Measurements from ENCODE around the gene PRKAB1.

Gene PRKAB1

DNA sequence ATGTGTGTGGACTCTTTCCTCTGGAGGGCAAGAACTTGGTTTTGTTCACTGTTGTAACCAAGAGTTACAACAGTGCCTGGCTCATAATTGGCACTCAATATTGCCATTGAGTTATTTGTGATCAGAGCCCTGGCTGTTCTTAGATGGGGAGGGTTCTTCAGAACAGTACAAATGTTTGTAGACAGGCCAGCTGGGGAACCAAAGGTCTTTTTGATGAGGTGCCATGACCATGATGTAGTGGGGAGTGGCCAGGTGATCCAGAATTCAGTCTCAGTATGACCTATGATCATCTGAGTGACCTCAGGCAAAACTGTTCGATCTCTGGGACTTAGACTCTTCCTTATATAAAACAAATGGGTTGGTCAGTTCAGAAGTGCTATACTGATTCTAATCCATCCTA lies 3.3 kb upstream of the PRKAB1 start:
- DNase-seq = no peak

DNA sequence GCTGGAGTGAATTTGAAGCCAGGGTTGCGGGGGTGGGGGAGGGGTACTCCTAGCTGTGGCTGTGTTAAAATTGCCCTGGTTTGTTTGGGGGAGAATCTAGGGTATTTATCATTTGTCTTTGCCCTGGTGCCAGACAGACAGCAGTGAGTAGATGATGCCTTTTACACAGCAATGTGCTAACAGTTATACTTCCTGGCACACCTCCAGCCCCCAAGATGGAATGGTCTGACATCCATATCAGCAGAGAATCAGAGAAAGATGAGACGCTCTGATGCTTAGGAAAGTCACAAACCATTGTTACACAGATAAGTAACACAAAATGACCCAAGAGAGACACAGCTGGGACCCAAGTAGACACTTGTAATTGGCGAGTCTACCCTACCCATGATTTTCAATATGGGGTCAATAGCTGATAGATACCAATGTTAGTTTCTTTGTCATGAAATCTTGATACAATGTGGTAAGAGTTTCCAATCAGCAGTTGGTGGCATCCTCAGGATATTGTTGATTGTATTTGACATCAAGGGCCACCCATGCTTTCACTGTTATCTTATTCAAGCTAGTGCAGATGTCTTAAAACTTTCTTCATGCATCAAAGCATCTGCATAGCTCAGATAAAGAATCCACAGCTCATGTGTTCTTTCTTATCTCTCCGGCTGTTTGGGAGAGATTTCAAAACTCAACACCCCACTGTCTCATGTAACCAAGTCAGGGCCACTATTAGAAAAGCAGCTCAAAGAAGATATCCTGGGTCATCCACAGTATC lies 2.6 kb upstream of the PRKAB1 start:
- DNase-seq = no peak

DNA sequence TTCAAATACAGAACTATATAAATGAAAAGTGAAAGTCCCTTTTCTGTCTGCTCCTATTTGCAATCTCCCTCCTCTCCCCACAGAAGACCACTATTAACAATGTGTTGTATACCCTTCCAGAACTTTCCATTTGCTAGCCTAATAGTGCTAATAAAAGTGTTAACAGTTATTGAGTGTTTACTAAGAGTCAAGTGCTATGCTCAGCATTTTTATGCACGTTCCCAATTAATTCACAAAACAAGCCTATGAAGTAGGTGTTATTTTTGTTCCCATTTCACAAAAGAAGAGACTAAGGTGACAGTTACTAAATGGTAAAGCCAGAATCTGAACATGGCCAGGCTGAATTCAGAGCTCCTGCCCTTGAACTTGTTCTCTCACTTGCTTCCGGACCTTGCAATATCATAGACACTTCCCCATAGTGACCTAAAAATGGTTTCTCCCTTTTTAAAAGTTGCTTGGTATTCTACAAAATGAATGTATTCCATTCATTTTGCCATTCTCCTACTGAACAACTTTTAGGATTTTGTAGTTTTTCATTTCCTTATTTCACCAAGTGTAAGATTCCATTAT lies 1.6 kb upstream of the PRKAB1 start:
- DNase-seq = no peak

DNA sequence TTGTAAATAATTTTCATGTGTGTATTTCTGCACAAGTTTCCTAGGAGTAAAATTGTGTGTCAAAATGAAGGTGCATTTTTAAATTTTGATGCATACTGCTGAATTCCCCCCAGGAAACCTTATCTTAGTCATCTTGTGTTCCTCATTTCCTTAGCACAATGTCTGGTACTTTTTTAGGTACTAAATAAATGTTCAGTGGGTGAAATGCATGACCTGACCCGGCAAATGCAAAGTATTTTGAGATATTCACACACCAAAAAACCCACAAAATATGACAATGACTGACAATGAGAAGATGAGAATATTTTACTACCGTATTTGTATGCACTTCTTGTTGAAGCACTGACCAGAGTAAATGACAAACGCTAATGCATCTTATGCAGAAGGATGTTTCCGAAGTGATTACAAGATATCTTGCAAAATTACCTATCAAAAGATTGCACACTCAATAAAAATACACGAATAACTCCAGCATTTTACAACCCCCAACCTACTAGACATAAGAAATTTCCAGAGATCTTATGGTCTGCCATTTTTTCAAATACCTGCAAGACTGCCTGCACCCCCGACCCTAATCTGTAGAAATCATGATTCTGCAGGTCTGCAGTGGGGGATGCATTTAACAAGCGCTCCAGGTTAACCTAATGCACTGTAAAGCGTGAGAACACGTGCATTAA lies 895 bp upstream of the PRKAB1 start:
- no peak for DNase-seq

DNA sequence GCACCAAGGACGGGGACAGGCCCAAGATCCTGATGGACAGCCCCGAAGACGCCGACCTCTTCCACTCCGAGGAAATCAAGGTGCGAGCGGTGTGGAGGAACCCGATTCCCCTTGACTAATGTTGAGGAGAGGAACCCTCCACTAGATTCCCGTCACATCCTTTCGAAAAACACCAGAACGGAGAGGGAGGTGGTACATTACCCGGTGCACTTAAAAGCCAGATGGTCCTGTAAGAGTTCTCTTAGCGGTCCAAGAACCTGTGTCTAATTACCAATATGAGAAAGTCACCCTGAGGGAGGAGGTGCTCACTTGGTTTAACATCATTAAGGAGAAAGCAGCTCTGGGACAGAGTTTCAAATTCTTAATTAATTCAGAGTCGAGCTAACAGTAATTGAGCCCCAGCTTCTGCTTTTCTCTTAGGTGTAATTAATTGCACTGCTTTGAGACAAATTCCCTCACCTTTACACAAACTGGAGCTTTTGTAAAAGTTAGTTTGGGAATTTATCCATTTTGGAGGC lies 450 bp downstream of the PRKAB1 start:
- DNase-seq = no peak

DNA sequence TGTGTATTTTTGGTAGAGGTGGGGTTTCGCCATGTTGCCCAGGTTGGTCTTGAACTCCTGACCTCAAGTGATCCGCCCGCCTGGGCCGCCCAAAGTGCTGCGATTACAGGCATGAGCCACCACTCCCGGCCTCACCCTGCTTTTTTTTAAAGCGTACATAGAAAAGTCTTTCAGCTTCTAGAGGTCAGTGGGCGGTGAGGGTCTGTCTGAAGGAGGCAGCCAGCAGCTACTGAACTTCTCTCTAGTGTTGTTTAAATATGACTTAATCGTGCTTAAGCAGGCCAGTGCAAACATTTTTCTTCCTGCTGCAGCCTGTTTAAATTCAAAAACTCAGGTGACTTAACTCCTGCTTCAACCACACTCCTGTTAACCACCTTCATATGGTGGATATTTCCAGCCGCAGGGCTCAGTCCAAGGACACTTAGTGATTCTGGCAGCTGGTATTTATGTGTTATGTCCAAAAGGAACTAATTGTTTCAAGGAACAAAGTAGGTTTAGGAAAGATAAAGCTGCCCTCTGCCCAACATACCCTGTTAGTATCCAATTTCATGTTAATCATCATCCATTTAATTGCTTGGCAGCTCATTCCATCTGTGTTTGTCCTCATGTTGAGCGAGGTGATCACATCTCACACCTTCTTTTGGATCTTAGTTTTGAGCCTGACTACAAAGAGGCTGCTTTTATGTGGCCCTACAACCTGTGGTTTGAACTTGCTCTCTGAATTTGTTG lies 2.0 kb downstream of the PRKAB1 start:
- DNase-seq = no peak

DNA sequence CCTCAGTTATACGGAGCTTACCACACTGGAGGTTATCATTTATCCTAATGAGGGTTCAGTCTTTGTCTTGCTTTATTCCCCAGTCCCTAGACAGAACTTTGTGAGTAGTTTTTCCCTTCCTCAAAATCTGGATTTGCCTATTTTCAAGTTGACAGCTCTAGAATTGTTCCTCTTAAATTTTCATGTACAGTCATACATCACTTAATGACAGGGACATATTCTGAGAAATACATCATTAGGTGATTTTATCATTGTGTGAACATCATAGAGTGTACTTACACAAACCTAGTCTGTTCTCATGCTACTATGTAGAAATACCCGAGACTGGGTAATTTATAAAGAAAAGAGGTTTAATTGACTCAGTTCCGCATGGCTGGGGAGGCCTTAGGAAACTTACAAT lies 3.1 kb downstream of the PRKAB1 start:
- no peak for DNase-seq

DNA sequence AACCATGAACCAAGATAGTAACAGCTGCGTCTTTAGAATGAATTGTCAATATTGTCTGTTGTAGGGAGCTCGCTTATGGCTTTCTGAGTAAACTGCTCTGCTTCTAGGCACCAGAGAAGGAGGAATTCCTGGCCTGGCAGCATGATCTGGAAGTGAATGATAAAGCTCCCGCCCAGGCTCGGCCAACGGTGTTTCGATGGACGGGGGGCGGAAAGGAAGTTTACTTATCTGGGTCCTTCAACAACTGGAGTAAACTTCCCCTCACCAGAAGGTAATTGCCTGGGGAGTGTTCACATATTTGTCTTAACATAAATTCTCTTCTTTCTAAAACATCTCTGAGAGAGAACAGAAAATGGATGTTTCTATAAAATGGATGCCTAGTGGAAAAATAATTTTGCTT lies 4.3 kb downstream of the PRKAB1 start:
- no peak for DNase-seq

DNA sequence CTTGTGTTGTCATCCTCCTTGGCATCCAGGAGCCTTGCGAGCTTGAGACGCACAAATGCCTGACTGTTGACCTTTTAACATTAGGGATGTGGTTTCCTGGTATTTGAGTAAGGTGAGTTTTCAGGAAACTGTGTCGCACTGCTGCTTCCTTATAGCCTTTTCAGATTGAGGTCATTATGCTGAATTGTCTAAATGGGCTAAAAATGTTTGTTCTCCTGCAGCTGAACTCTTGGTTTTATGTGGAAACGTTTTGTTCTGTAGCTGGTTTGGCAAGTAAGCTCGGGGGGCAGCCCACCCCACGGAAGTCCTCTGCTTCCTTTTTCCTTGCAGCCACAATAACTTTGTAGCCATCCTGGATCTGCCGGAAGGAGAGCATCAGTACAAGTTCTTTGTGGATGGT lies 5.7 kb downstream of the PRKAB1 start:
- DNase-seq = no peak

DNA sequence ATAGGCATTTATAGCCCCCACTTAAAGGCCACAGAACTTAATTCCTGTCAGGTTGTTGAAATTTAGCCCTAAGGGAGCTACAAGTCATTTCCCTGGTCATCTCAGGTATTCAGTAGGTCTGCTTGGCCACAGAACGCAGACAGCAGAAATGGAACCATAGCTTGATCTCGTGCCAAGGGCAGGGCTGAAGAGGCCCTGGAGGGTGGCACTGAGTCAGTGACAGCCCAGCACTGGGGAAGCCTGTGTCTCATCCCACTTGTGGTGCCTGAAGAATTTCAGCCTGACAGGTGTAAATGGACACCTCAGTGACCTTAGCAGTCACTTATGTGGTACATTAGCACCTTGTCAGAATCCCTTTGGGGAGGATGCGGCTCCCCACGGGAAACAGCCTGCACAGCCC lies 6.6 kb downstream of the PRKAB1 start:
- DNase-seq = no peak

DNA sequence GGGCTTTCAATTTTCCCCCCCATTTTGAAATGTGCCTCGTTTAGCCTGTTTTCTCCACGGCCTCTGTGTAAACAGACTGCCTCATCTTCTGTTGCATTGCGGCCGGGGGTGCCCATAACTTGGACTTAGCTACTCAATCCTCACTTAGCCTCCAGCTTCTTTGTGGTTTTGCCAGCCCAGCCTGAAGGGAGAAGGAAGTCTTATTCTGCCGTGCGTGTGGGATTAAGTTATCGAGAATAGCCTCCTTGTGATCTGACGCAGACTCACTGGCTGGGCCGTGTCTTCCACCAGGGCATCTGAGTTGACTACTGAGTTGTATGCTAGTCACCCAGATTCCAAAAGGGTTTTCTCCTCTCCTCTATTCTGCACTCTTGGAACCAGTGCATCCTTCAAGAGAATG lies 8.1 kb downstream of the PRKAB1 start:
- no peak for DNase-seq

DNA sequence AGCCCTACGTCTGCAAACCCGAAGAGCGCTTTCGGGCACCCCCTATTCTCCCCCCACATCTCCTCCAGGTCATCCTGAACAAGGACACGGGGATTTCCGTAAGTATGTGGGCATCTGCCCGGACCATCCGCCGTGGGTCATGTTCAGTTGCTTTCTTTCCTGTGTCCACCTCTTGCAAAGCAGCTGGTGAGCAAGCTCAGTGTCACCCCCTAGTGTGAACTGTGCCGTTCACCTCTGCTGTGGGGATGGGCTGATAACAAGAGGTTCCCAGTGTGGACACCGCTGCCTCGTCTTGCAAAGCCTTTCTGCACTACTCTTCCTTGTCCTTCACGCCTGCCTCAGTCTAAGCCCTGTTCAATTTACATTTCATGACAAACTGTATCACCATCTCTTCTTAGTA lies 8.6 kb downstream of the PRKAB1 start:
- no peak for DNase-seq

DNA sequence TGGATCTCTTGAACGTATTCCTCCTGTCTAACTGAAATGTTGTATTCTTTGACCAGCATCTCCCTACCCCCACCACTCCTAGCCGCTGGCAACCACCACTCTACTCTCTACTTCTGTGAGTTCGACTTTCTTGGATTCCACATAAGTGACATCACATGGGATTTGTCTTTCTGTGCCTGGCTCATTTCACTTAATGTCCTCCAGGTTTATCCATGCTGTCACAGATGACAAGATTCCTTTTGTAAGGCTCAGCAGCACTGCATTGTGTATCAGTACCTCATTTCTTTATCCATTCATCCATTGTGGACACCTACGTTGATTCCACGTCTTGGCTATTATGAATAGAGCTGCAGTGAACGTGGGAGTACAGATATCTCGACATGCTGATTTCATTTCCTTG lies 10.5 kb downstream of the PRKAB1 start:
- no peak for DNase-seq

DNA sequence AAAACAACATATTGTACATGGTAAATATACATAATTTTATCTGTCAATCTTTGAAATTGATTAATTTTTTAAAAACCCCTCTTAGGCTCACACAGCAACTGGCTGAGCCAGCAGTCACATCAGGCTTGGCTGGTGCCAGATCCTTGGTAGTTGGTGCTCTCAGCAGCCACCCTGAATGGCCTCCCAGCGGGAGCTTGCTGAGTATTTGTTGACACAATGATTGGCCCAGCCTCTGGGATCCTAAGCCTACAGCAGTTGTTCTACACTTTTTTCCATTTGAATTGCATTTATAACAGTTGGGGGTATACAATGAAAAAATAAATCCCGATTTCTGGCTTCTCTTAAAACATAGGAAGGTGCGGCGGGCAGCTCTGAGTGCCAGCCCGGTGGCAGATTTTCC lies 11.1 kb downstream of the PRKAB1 start:
- DNase-seq = no peak

DNA sequence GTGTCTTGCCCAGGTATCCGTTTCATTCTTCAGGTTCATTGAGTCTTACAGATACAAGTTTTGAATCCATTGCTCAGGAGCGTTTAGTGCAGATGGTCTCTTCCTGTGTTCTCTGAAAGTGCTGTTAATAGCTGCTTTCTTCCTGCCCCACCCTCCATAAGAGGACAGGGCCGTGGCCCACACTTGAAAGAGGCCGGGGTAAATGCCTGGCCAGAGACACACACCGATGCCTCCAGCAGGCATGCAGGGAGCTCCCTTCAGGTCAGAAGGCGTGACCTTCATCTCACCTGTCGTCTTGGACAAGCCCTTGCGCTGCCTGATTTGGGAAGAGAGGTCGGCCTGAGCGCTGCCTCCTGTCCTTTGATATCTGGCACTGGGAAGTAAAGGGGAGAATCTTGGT lies 11.6 kb downstream of the PRKAB1 start:
- no peak for DNase-seq

DNA sequence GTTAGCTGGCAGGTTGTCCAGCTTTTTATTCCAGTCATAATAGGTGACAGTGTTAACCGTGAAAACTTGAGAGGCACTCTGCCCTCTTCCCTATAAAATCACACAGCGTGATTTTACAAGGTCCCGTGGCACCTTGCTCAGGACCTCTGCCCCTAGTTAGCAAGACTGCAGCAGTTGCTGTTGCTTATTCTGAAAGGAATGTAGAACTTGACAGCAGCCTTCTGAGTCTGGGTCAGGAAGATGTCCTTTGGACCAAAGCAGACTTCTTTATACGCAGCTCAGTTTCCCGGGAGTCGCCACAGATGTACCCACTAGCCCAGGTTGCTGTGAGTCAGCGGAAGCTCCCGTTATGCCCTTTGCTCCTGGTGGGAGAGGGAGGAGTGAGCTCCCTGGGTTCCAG lies 13.2 kb downstream of the PRKAB1 start:
- no peak for DNase-seq

DNA sequence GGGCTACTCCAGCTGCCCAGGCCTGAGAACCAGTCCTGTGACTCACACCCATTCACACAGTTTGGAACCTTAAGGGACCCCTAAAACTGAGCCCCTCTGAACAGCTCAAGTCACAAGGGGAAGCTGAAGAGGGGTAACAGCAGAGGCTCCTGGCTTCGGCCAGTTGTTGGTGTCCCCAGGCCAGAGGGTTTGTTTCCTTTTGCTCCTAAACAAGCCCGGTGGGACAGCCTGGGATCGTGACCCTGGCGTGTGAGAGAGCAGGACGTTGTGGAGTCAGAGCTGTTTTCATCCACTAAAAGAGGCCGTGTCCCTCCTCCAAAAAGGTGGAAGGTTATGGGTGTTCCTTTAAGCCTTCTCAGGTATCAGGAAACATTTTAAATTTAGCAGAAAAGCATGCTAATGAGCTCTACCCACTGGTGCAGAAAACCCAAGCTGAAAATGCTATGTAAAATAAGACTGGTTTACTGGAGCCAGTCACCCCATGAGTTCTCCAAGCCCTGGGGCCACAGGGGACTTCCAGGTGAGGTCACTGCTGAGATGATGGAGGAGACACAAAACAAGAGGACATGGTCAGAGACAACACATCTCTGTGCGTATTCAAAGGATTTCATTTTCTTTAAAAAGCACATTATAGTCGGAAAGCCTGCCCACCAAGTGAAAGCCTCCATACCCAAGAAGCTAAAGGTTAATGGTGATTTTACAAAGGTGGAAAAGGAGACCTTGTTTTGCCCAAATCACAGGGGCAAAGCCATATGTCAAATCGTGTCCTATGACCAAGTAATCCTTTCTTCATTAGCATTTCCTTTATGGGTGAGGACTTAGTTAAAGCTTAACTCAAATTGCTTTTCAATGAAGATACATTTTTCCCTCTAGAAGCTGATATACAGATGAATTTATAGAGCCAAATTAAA lies 14.1 kb downstream of the PRKAB1 start:
- DNase-seq = no peak

DNA sequence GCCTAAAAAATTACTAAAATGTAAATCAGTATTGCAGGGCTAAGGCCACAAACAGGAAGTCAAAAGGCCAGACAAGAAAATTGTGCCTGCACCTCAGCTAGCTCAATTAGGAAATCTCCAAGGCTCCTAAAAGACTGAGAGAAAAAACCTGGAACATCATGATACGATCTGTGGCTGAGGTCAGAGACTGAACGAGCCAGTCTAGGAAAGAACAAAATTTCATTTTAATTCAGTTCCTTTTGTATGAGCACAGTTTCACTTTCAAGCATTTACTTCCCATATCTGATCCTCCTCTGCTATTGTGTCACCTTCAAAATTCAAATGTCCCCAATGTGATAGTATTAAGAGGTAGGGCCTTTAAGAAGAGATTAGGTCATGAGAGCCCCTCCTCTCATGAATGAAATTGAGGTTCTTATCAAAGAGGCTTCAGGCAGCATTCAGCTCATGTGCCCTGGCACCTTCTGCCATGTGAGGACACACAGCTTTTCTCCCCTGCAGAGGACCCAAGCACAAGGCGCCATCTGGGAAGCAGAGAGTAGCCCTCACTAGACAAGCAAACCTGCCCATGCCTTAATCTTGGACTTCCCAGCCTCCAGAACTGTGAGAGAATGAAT lies 14.8 kb downstream of the PRKAB1 start:
- no peak for DNase-seq

DNA sequence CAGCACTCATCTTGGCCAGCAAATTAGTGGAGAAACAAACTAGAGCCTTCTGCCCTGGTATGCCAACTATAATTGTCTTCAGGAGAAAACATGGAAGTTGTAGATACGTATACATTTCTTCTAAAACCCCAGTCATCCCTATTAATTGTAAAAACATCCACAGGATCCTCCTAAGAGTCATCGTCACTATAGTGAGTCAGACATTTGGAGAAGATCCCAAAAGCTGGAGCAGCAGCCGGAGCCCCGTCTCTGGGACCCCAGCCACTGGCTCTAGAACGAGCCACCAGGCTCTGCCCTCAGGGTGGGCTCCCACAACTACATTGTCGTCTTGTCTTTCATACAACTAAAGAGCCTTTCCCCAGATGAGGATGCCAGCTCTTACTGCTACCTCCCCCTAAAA lies 15.5 kb downstream of the PRKAB1 start:
- DNase-seq = no peak

DNA sequence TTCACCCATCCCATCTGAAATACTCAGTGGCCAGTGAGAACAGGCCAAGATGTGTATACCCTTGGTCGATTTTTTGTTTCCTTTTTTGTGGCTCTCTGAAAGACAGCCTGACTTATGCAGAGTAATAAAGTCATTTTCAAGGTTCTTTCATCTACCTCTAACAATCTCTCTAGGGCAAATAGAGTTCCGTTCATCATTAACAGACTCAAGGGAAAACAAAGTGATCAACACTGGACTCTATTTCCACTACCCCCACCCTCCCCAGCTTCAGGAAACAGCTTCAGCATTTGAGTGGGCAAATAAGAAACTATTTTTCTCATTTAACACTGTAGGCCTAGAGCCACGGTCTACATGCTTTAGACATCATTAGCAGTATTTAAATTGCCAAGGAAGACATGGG lies 15.9 kb downstream of the PRKAB1 start:
- no peak for DNase-seq

DNA sequence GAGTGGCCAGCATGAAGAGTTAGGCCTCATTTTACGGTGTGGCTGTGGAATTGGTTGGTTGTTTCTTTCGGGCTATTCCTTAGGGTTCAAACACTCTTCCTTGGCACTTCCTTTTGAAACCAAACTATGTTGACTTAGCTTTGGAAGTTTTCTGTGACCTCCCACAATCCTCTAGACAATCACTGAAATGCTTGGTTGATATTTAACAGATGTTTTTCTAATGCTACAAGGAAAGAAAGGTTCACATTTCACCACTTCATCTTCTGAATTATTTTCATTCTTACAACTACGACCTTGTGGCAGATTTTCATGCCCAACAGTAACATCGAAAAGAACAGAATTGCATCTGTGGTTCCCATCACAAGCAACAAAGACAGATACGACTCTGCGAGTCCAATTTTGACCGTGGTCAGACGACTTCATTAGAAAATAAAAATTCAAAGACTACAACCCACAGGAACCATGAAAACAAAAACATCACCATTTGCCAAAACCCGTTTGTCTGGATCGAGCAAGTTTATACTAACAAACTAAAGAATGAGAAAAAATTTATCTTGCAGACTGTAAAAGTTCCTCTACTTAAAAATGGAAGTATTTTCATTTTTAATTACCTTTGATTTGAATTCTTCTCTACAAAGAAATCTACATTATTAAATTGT lies 16.9 kb downstream of the PRKAB1 start:
- DNase-seq = no peak

DNA sequence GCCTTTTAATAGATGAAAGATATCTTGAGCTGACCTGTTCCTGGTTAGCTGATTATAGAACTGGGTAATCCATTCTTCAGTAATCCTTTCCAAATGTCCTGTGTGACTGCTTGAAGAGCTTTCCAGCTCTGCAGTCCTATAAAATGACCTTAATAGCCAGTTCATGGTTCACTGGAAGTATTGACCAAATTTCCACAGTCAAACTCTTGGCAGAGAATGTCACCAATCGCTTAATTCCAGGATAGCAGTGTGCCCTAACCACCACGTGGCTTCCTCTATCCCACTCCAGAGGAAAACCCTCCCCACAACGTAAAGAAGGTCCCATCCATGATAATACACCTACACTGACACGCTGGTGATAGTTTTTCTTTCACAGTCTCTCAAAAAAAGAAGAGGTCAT lies 17.4 kb downstream of the PRKAB1 start:
- DNase-seq = no peak

All from SW 1271 (cell line).